Ishikawa (cell line): ENCODE data around the gene CDCA3.

Experiments used
- CEBPB ChIP-seq: IDR thresholded peaks from 2 replicates; pipeline ENCODE4 v1.6.1; 2012
- MAX ChIP-seq: IDR thresholded peaks from 2 replicates; pipeline ENCODE4 v1.6.1; 2012
- RAD21 ChIP-seq: IDR thresholded peaks from 2 replicates; pipeline ENCODE4 v1.6.1; 2012; ENCODE audit warnings: low read depth
- REST ChIP-seq: IDR thresholded peaks from 2 replicates; pipeline ENCODE4 v1.6.1; 2012; ENCODE audit warnings: low read depth, mild to moderate bottlenecking
- TAF1 ChIP-seq: IDR thresholded peaks from 2 replicates; pipeline ENCODE4 v1.6.1; 2012; ENCODE audit warnings: low read depth, mild to moderate bottlenecking
- TEAD4 ChIP-seq: IDR thresholded peaks from 2 replicates; pipeline ENCODE4 v1.6.1; 2012
- USF1 ChIP-seq: IDR thresholded peaks from 2 replicates; pipeline ENCODE4 v1.6.1; 2012
- YY1 ChIP-seq: IDR thresholded peaks from 2 replicates; pipeline ENCODE4 v1.6.1; 2012; ENCODE audit warnings: low read depth
- ZBTB7A ChIP-seq: IDR thresholded peaks from 2 replicates; pipeline ENCODE4 v1.6.1; 2012; ENCODE audit warnings: low read depth

- TF ChIP-seq TEAD4 (no peak), CEBPB (no peak), REST (no peak), RAD21 (no peak), USF1 (no peak), MAX (no peak), TAF1 (no peak), YY1 (no peak), ZBTB7A (no peak)
Observed at GRCh38 chr12:6834254-6834653, 16.8 kb downstream of the CDCA3 start.
